ENCODE measurements around the gene LTA. TPM values are rescaled to one million over a fixed set of nuclear protein-coding genes. Genes with fewer than 3 reads are reported as not detected.

Gene LTA
- total and polyA plus RNA-seq, 8 donors = 0.05 to 1.3 (median 0.14) TPM; not detected in 4

GRCh38 chr6:31528821-31529328 lies 43.2 kb upstream of the LTA start, which contains the start of gene MCCD1:
Gene MCCD1, plus strand, starts transcription at chr6:31528962. Its CDS starts 53 bp downstream, at chr6:31529015.
- no peaks in the 10 kb centered on the region for H3K9me3 ChIP-seq
- no peak within 1 kb of the TSS for H3K4me3 ChIP-seq
- TF ChIP-seq CTCF (IDR thresholded peaks at IDR 0.05) = no peak
- ATAC-seq = peak; percentile 20 to 56 (median 39)
- H3K36me3 ChIP-seq = peaks cover 0 to 39% (median 22%) of the 10 kb centered on the region in 3 donors
- H3K27me3 ChIP-seq = no peaks in the 10 kb centered on the region
- WGBS, 2 donors = 62 to 67% methylated on average over 7 of the region's 7 CpGs
- H3K27ac ChIP-seq = peak within 1 kb of the TSS in 1 of 4 donors; percentile 22
- DNase-seq = peak in 2 of 6 donors; percentile 28 to 62
- no peak for FAIRE-seq
- peaks cover 0 to 10% (median 10%) of the 10 kb centered on the region in 3 donors for H3K4me1 ChIP-seq
- intact Hi-C loops (cut with DNase I) = no loop called here

- DNase-seq = no peak
- Histone ChIP-seq H3K27me3 (no peaks in the 10 kb centered on the region), H3K27ac (peak overlapping the region in 1 of 4 donors; percentile 22), H3K9me3 (no peaks in the 10 kb centered on the region), H3K4me3 (no peak overlapping the region), H3K36me3 (peaks cover 0 to 45% (median 29%) of the 10 kb centered on the region in 3 donors), H3K4me1 (peaks cover 0 to 10% (median 10%) of the 10 kb centered on the region in 3 donors)
- ATAC-seq = peak; percentile 14 to 57 (median 34)
- no peak for FAIRE-seq
- TF ChIP-seq CTCF (IDR thresholded peaks at IDR 0.05) = no peak
- intact Hi-C loops (cut with DNase I) = no loop called here
- 32 to 38% methylated on average over 12 of the region's 12 CpGs for WGBS, 2 donors
Observed at GRCh38 chr6:31529329-31530150, 42.5 kb upstream of the LTA start.

GRCh38 chr6:31530659-31531058 lies 41.4 kb upstream of the LTA start:
- peaks cover 11 to 57% (median 39%) of the 10 kb centered on the region in 3 donors for H3K36me3 ChIP-seq
- no peak for ATAC-seq
- H3K4me3 ChIP-seq = no peak overlapping the region
- peaks cover 0 to 10% (median 10%) of the 10 kb centered on the region in 3 donors for H3K4me1 ChIP-seq
- WGBS, 2 donors = 62 to 68% methylated on average over 6 of the region's 6 CpGs
- H3K27ac ChIP-seq = no peak overlapping the region
- H3K27me3 ChIP-seq = no peaks in the 10 kb centered on the region
- no peaks in the 10 kb centered on the region for H3K9me3 ChIP-seq
- no peak for TF ChIP-seq CTCF (IDR thresholded peaks at IDR 0.05)
- FAIRE-seq = no peak
- intact Hi-C loops (cut with DNase I) = no loop called here
- DNase-seq = no peak

GRCh38 chr6:31531162-31531561 lies 40.9 kb upstream of the LTA start:
- intact Hi-C loops (cut with DNase I) = no loop called here
- no peak overlapping the region for H3K27ac ChIP-seq
- no peak overlapping the region for H3K4me3 ChIP-seq
- no peaks in the 10 kb centered on the region for H3K9me3 ChIP-seq
- DNase-seq (no peak), FAIRE-seq (no peak), ATAC-seq (no peak)
- 82 to 86% methylated on average over 7 of the region's 7 CpGs for WGBS, 2 donors
- H3K4me1 ChIP-seq = peaks cover 0 to 10% (median 10%) of the 10 kb centered on the region in 3 donors
- TF ChIP-seq CTCF (IDR thresholded peaks at IDR 0.05) = no peak
- H3K27me3 ChIP-seq = no peaks in the 10 kb centered on the region
- peaks cover 12 to 62% (median 44%) of the 10 kb centered on the region in 3 donors for H3K36me3 ChIP-seq

Data from pancreas (tissue), 10 donors.